GM19324 (cell line): ENCODE measurements around the gene DGKI.
"Not testable (repeated sequence)": the region's sequence is repeated elsewhere in the genome, so short reads cannot be mapped to it uniquely, and the experiment has no call there.

Source experiments
- ATAC-seq: cut with Tn5 transposase; IDR thresholded peaks from one replicate; pipeline ENCODE4 v1.9.1; 2021; ENCODE audit warnings: mild to moderate bottlenecking, moderate library complexity; ENCODE audit not compliant: unreplicated experiment, low FRiP score

Gene DGKI

DNA sequence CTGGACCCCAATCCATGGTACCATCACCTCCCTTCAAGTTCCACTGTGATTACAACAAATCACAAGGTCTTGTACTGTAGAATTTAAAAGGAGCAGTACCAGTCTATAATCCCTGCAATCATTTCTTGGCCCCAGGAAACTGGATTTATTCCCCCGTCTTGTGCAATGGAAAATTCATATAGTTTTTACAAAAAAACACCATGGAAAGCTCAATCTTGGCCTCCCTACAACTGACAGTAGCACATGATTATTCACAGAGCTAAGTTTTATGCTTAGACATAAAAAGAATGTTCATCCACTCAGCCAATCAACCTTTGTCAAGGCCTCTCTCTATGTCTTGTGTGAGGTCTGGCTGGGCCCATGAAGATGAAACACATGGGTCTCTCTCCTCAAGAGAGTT, 10.2 kb downstream of the DGKI start:
- ATAC-seq, result no peak

DNA sequence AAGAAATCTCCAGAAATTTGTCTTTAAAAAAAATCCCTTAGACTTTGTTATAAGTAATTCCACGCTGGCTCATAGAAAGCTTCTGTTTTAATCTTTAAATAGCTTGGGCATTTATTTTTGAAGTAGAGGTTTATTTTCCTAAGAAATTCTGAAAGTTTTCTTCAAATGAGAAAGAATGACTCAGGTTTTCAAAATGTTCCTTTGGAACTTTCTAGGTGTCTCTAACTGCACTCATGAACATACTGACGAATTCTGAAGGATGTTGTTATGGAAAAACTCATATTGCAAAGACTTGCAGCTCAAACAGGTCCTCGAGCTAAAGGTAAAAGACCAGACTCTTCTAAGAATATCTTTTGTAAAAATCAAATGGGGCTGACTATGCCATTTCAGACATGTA, 10.7 kb downstream of the DGKI start:
- no peak for ATAC-seq

DNA sequence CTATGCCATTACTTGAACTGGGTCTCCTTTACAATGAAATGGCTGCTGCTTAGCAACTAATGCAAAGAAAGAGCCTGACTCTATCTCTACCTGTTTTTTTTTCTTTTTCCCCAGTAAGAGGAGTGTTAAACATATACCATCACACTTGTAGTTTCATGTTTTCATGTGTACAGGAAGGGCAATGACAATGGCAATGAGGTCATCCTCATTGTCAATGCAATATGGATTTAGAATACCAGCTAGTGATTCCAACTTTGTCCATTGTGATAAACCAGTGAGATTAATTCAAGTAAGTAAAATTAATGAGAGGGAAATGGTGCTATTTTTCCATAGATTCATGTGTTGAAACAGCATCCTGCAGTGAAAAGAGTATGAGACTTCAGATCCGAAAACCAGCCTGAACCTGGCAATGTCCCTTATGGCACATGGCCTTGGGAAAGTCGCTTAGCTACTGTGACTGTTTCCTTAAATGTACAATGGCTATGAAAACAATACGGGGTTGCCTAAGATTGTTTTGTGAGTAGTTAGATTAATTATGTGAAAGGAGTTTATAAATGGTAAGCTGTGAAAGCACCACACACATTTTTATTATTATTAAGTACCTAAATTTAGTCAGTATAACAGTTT, 11.2 kb downstream of the DGKI start:
- ATAC-seq, result no peak

DNA sequence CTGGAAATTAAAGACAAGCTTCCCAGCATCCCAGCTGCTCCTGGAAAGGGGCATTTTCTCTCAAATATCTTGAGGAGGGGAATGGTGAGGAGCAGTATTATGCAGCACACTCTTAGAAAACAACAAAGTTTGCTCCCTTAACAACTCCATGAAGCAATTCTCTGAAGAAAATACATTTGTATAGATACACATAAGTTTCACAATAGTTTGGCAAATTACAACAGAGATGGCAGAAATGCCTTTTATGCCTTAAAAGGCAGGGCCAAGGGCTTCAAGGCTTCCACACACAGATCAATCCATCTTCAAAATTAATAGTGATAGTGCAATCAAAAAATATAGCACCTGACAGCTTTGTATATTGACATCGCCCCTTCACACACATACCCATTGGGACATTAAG, 12.2 kb downstream of the DGKI start:
- no peak for ATAC-seq

DNA sequence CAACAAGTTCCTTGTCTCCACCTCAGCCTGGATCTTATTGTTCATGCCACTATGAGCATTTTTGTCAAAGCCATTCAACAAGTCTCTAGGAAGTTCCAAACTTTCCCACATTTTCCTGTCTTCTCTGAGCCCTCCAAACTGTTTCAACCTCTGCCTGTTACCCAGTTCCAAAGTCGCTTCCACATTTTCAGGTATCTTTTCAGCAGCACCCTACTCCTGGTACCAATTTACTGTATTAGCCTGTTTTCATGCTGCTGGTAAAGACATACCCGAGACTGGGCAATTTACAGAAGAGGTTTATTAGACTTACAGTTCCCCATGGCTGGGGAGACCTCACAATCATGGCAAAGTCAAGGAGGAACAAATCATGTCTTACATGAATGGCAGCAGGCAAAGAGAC, 13.8 kb downstream of the DGKI start:
- ATAC-seq, result not testable (repeated sequence)

DNA sequence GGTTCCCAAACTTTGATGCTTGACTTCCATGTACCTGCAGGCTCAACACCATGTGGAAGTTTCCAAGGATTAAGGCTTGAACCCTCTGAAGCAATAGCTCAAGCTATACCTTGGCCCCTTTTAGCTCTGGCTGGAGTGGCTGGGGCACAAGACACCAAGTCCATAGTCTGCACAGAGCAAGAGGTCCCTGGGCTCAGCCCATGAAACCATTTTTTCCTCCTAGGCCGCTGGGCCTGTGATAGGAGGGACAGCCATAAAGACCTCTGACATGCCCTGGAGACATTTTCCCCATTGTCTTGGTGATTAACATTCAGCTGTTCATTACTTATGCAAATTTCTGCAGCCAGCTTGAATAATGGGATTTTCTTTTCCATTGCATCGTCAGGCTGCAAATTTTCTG, 14.4 kb downstream of the DGKI start:
- ATAC-seq, result no peak

- not testable (repeated sequence) for ATAC-seq
Observed at GRCh38 chr7:137831555-137831954, 15.2 kb downstream of the DGKI start.

DNA sequence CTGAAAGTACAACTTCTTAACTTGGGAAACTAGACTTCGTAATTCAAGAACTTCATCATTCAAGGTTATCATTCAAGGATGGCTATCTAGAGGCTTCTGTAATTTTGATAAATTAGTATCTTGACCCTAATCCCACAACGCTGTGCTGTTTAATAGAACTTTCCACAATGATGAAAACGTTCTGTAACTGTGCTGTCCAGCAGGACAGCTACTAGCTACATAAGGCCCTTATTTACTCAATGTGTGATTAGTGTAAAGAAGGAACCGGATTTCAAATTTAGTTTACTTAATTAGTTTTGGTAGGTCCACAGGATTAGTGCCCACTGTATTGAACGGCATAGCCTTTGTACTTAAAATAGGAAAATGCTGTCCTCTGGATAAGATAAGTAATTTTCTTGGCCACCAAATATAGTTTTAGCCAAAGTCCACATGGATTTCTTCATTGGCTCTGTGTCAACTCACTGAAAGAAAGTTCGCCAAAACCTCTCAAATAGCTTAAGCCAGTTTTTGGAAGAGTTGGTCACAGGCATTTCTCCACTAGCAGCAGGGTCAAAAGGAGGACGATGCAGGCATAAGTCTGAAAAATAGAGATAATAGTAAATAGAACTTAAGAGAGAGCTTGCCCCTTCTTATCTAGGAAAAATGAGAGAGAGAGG, 17.3 kb downstream of the DGKI start:
- ATAC-seq, result no peak

DNA sequence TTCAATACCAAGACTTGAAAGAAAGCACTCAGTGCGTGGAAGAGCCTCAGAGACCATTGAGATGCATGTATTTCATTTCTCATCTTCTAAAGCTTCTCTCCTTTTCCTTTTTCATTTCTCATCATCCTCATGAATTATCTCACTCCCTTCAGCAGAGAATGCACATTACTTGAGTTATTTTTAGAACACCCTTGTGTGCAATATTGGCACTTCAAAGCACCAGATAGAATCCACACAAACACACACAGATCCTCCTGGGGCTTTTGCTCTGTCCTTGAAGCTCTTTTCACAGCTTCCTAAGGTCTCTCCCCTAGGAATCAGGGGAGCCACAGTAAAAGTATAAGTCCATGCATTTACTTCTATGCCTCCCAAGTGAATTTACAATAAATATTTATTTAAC, 18.3 kb downstream of the DGKI start:
- ATAC-seq, result no peak

- ATAC-seq, result no peak
Observed at GRCh38 chr7:137825489-137825888, 21.3 kb downstream of the DGKI start.

DNA sequence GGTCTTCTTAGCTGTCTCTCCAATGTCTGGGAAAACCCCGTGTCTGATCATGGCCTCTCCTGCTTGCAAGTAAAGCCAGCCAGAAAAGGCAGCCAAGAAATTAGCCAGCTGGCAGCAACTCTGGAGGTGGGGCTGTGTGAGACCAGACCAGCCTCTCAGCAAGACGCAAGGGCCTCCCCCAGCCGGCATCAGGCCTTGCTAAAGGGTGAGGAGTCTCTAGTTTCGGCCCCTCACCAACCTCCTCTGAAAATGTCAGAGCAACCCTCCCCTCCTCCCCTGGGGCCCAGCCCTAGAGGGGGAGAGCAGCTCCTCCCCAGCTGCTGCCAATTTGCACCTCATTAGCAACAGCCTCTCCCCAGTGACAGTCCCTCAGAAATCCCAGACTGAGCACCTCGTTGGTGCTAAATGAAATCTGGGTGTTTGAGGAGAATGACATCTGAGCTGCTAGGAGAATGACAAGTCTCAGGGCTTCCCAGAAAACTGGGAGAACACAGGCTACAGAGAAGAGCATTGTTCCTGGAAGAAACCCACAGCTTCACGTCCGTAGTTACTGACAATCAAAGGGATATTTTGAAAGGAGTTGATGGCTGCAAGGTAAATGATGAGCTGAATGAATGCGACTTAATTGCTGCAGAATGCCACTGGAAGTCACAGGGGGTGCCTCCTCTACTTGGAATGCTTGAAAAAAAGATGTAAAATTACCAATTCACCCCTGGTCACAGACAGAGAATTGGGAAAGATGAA, 25.9 kb downstream of the DGKI start:
- ATAC-seq, result peak; percentile 63

DNA sequence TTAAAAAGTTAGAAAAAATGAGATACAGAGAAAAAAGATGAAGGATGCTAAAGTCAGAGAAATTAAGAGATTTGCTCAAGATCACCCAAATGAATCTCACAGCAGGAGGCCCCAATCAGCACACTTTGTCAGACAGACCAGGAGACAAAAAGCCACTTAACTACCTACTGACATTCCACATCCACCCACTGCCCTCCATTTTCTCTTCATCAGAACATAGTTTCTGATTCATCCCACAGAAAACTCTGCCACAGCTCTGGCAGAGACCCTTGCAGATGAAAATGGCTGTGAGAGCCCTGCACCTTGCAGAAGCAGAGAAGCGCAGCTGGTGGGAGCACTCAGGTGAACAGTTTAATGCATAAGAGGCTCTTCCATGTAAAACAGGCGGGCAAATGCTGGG, 26.6 kb downstream of the DGKI start:
- ATAC-seq, result no peak

- no peak for ATAC-seq
Observed at GRCh38 chr7:137818036-137818435, 28.7 kb downstream of the DGKI start.

GRCh38 chr7:137816696-137817320, 30.0 kb downstream of the DGKI start:
- no peak for ATAC-seq

DNA sequence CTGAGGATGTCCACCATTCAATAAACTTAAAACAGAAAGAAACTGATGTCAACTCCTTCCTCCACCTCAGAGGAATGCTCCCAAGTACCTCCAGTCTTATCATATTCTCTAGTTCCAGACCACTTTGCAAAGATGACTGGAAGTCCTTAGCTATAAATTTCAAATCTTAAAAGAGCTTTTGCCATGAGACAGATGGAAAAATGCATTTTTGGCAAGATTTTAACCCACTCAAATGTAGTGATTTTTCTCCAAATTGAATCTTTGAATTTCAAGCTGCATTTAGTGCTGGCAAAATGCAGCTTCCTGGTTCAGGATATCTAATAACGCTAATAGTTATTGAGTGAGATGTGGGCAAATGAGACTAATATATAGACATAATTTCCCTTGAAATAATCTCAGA, 33.2 kb downstream of the DGKI start:
- ATAC-seq, result no peak

DNA sequence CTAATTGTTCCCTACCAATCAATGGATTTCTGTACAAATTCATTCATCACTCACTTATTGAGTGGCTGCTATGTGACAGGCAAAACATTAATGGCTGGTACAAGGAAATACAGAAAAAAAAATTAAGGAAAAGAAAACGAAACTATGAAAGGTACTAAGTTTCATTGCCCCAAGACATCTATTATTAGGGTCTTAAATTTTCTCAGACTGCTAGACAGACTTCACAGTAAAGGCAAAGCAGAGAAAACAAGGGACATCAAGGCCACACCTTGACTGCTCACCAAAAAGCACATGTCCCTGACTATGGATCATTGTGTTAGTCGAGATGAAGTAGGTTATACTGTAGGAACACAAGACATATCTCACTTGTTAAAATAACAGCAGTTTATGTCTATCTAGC, 36.5 kb downstream of the DGKI start:
- ATAC-seq, result no peak

- ATAC-seq, result no peak
Observed at GRCh38 chr7:137804836-137805235, 41.9 kb downstream of the DGKI start.

- no peak for ATAC-seq
Observed at GRCh38 chr7:137801491-137801890, 45.3 kb downstream of the DGKI start.

DNA sequence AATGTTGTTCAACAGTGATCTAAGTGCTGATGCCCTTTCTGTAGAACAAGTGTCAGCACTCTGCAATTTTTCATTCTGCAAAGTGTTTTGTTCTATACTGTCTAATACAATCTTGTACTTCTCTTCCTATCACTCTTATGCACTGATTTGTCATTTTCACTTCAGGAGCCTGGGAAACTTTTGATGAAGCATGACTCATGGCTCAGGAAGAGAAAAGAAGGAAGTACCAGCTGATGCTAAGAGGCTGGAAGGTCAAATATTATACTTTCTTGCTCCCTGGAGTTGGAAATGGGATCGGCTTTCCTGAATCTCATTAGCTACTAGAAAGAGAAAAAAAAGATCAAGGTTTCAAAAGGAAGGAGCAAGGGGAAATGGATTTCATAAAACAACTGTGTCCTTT, 45.8 kb downstream of the DGKI start:
- ATAC-seq, result no peak

DNA sequence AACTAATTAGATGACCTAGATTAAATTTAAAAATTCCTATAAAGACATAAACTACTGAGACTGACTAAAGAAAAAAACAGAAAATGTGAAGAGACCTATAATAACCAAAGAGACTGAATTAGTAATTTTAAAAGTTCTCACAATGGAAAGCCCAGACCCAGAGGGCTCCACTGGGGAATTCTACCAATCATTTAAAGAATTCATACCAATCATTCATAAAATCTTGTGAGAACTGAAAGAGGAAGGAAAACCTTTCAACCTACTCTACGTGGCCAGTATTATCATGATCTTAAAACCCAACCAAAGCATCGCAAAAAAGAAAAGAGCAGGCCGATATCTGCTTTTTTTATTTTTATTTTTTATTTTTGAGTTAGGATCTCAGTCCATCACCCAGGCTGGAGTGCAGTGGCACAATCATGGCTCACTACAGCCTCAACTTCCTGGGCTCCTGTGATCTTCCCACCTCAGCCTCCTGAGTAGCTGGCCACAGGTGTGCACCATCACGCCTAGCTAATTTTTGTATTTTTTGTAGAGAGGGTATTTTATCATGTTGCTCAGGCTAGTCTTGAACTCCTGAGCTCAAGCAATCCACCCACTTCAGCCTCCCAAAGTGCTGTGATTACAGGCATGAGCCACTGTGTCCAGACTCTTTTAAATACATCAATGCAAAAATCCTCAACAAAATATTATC, 48.6 kb downstream of the DGKI start:
- peak; percentile 69 for ATAC-seq

GRCh38 chr7:137795211-137795610, 51.6 kb downstream of the DGKI start:
- ATAC-seq, result no peak
